H9 (cell line): Measurements from ENCODE around the gene PIPOX. TPM values are rescaled to one million over a fixed set of nuclear protein-coding genes. Genes with fewer than 3 reads are reported as not detected.

Source experiments
- DNase-seq: peaks from one replicate; pipeline ENCODE4 v3.0.0-alpha.2; 2017
- H2AFZ ChIP-seq: one replicate; pipeline ENCODE4 v1.6.1; 2013; ENCODE audit warnings: mild to moderate bottlenecking, low read length, control low read depth, moderate library complexity
- H2AK5ac ChIP-seq: 2 replicates; pipeline ENCODE4 v1.6.1; 2013; ENCODE audit warnings: low read length, control low read depth, mixed read lengths; ENCODE audit not compliant: insufficient read length
- H2BK120ac ChIP-seq: one replicate; pipeline ENCODE4 v1.6.1; 2013; ENCODE audit warnings: low read depth, mild to moderate bottlenecking, low read length, control low read depth, inconsistent platforms; ENCODE audit not compliant: poor library complexity, severe bottlenecking
- H2BK12ac ChIP-seq: 2 replicates; pipeline ENCODE4 v1.6.1; 2013; ENCODE audit warnings: low read length, control low read depth, mixed read lengths, low read depth; ENCODE audit not compliant: insufficient read length
- H2BK15ac ChIP-seq: 2 replicates; pipeline ENCODE4 v1.6.1; 2013; ENCODE audit warnings: low read depth, low read length, control low read depth
- H2BK20ac ChIP-seq: one replicate; pipeline ENCODE4 v1.6.1; 2013; ENCODE audit warnings: low read depth, mild to moderate bottlenecking, low read length, control low read depth, inconsistent platforms; ENCODE audit not compliant: poor library complexity, severe bottlenecking
- H2BK5ac ChIP-seq: 2 replicates; pipeline ENCODE4 v1.6.1; 2013; ENCODE audit warnings: low read length, control low read depth, mixed read lengths; ENCODE audit not compliant: insufficient read length
- H3K14ac ChIP-seq: 2 replicates; pipeline ENCODE4 v1.6.1; 2013; ENCODE audit warnings: low read length, control low read depth; ENCODE audit not compliant: insufficient read depth
- H3K18ac ChIP-seq: 2 replicates; pipeline ENCODE4 v1.6.1; 2013; ENCODE audit warnings: low read depth, mild to moderate bottlenecking, mixed read lengths, low read length, control low read depth; ENCODE audit not compliant: insufficient read length
- H3K23ac ChIP-seq: 2 replicates; pipeline ENCODE4 v1.6.1; 2013; ENCODE audit warnings: low read length, control low read depth, mixed read lengths, low read depth; ENCODE audit not compliant: insufficient read length
- H3K23me2 ChIP-seq: 2 replicates; pipeline ENCODE4 v1.6.1; 2013; ENCODE audit warnings: low read depth, mild to moderate bottlenecking, mixed read lengths, low read length, control low read depth; ENCODE audit not compliant: insufficient read length, poor library complexity, severe bottlenecking
- H3K27ac ChIP-seq: 2 replicates; pipeline ENCODE4 v1.5.1; 2013; ENCODE audit warnings: low read length, control low read depth, mixed read lengths, low read depth; ENCODE audit not compliant: insufficient read length
- H3K27me3 ChIP-seq: 2 replicates; pipeline ENCODE4 v1.6.1; 2013; ENCODE audit warnings: low read length, control low read depth, inconsistent platforms; ENCODE audit not compliant: insufficient read depth
- H3K4ac ChIP-seq: 2 replicates; pipeline ENCODE4 v1.6.1; 2013; ENCODE audit warnings: low read depth, mild to moderate bottlenecking, control low read depth, inconsistent platforms, low read length, moderate library complexity
- H3K4me1 ChIP-seq: 2 replicates; pipeline ENCODE4 v1.6.1; 2013; ENCODE audit warnings: low read length, control low read depth, inconsistent platforms; ENCODE audit not compliant: insufficient read depth
- H3K4me2 ChIP-seq: 2 replicates; pipeline ENCODE4 v1.6.1; 2013; ENCODE audit warnings: low read length, control low read depth, mixed read lengths; ENCODE audit not compliant: insufficient read length, insufficient read depth
- H3K56ac ChIP-seq: 2 replicates; pipeline ENCODE4 v1.6.1; 2013; ENCODE audit warnings: low read depth, mild to moderate bottlenecking, mixed read lengths, low read length, control low read depth; ENCODE audit not compliant: insufficient read length
- H3K79me1 ChIP-seq: 2 replicates; pipeline ENCODE4 v1.6.1; 2013; ENCODE audit warnings: low read depth, mild to moderate bottlenecking, moderate library complexity, low read length, control low read depth, inconsistent platforms; ENCODE audit not compliant: insufficient read depth, poor library complexity, severe bottlenecking
- H3K79me2 ChIP-seq: 2 replicates; pipeline ENCODE4 v1.6.1; 2013; ENCODE audit warnings: low read length, control low read depth, inconsistent platforms; ENCODE audit not compliant: insufficient read depth
- H3K9ac ChIP-seq: 2 replicates; pipeline ENCODE4 v1.6.1; 2013; ENCODE audit warnings: low read length, control low read depth, mixed read lengths; ENCODE audit not compliant: insufficient read length; ENCODE audit errors: extremely low read depth
- H3K9me3 ChIP-seq: one replicate; pipeline ENCODE4 v1.6.1; 2013; ENCODE audit warnings: low read depth, low read length, inconsistent platforms; ENCODE audit not compliant: control insufficient read depth
- H3T11ph ChIP-seq: one replicate; pipeline ENCODE4 v1.6.1; 2013; ENCODE audit warnings: mild to moderate bottlenecking, low read length, control low read depth, inconsistent platforms
- H4K20me1 ChIP-seq: one replicate; pipeline ENCODE4 v1.6.1; 2013; ENCODE audit not compliant: control insufficient read depth, insufficient read length, insufficient read depth
- H4K5ac ChIP-seq: 2 replicates; pipeline ENCODE4 v1.6.1; 2013; ENCODE audit warnings: low read depth, mild to moderate bottlenecking, mixed read lengths, low read length, control low read depth; ENCODE audit not compliant: insufficient read length
- H4K8ac ChIP-seq: replicated peaks from 2 replicates; pipeline ENCODE4 v1.6.1; 2013; ENCODE audit warnings: low read length, control low read depth, mixed read lengths, low read depth; ENCODE audit not compliant: insufficient read length
- H4K91ac ChIP-seq: 2 replicates; pipeline ENCODE4 v1.6.1; 2013; ENCODE audit warnings: low read depth, mild to moderate bottlenecking, moderate library complexity, mixed read lengths, low read length, control low read depth; ENCODE audit not compliant: insufficient read length
- H3K27ac Mint-ChIP-seq, 3 experiments: 2 replicates in 2 of 3; 3 replicates in 1 of 3; pipeline ENCODE4 v1.8.0; 2020 to 2021; ENCODE audit warnings: mixed read lengths in 3 of 3, mild to moderate bottlenecking in 1 of 3, moderate library complexity in 1 of 3
- H3K27me3 Mint-ChIP-seq: 2 replicates; pipeline ENCODE4 v1.8.0; 2021; ENCODE audit warnings: low read depth, mild to moderate bottlenecking, moderate library complexity, mixed read lengths
- H3K36me3 Mint-ChIP-seq, 3 experiments: 2 replicates in 2 of 3; 3 replicates in 1 of 3; pipeline ENCODE4 v1.8.0; 2020 to 2021; ENCODE audit warnings: low read depth in 3 of 3, mixed read lengths in 3 of 3; ENCODE audit not compliant: insufficient read depth in 1 of 3
- H3K4me1 Mint-ChIP-seq, 2 experiments: 2 replicates each; pipeline ENCODE4 v1.8.0; 2020; ENCODE audit warnings: mixed read lengths in 2 of 2
- H3K4me3 Mint-ChIP-seq, 2 experiments: 2 replicates in 1 of 2; 3 replicates in 1 of 2; pipeline ENCODE4 v1.8.0; 2020 to 2021; ENCODE audit warnings: mild to moderate bottlenecking in 2 of 2, mixed read lengths in 2 of 2, moderate library complexity in 1 of 2
- H3K9me3 Mint-ChIP-seq, 2 experiments: 2 replicates in 1 of 2; 3 replicates in 1 of 2; pipeline ENCODE4 v1.8.0; 2020; ENCODE audit warnings: mild to moderate bottlenecking in 2 of 2, mixed read lengths in 2 of 2, moderate library complexity in 1 of 2
- WGBS: extraction: QIAGEN DNeasy Blood & Tissue Kit; methylation state at CpG from one replicate; pipeline ENCODE4 v1.1.7; 2013; ENCODE audit warnings: missing lambda C conversion rate, low lambda C conversion rate, mixed read lengths; ENCODE audit not compliant: insufficient read length; ENCODE audit errors: extremely low coverage; 5-methylcytosine and 5-hydroxymethylcytosine counted together
- total RNA-seq: library from RNA; stranded (reverse); gene quantifications from 2 replicates; pipeline ENCODE4 v1.2.1, GENCODE V29; 2021
- TF ChIP-seq, protein P1 (sequence below): fragments of 200-600 bp; sonication (generic); conservative IDR thresholded peaks from 3 replicates; pipeline ENCODE4 v1.8.0; 2021; ENCODE audit warnings: antibody characterized with exemption, mild to moderate bottlenecking

The PIPOX gene
- total RNA-seq, 1 experiment from 2014 or later: 30.1 TPM

DNA sequence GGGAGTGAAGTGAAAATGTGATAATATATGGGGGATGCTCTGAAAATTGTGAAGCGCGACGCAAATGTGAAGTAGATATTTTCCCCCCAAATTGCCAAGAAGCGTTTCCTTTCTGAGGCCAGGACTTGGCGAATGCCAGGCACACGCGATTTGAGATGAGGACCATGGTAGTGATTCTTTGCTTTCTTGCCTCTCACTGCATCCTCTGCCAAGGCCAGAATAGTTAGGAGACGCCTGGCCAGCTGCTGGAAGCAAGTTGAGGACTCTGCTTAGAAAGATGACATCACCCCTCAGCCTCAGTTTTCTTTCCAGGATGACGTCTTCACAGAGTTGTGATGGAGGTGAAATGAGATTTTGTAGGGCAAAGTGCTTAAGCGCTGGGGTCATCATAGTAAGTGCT is 25.9 kb downstream of the PIPOX start:
- Histone ChIP-seq H3K4me2 (no peak overlapping the region), H3K27ac (no peak overlapping the region), H3K9ac (no peak overlapping the region), H3K18ac (no peak overlapping the region), H3K9me3 (no peaks in the 10 kb centered on the region), H3K23me2 (no peaks in the 10 kb centered on the region), H3K27me3 (no peaks in the 10 kb centered on the region), H2AFZ (no peak overlapping the region), H4K91ac (no peak overlapping the region), H4K5ac (no peak overlapping the region), H3K14ac (no peak overlapping the region), H2BK12ac (no peak overlapping the region), H3K79me1 (no peaks in the 10 kb centered on the region), H3K56ac (no peak overlapping the region), H2BK120ac (no peak overlapping the region), H3K4ac (no peak overlapping the region), H3K4me1 (peaks cover 4% of the 10 kb centered on the region; the same call in 1 of the 2 replicates), H2BK5ac (no peak overlapping the region), H2BK20ac (no peak overlapping the region), H2BK15ac (no peak overlapping the region), H3K23ac (no peak overlapping the region), H4K20me1 (no peaks in the 10 kb centered on the region), H3T11ph (no peak overlapping the region), H3K79me2 (no peaks in the 10 kb centered on the region), H4K8ac (no peak overlapping the region), H2AK5ac (no peak overlapping the region)
- Mint-ChIP-seq H3K9me3 (no peaks in the 10 kb centered on the region), H3K27me3 (no peaks in the 10 kb centered on the region; the same call in 1 of the 2 replicates), H3K4me1 (peaks cover 40 to 50% of the 10 kb centered on the region in 2 experiments), H3K27ac (no peak overlapping the region), H3K36me3 (no peaks in the 10 kb centered on the region; a peak in 1 of 7 replicates), H3K4me3 (no peak overlapping the region)
- no CpG with 5 or more reads among the region's 10 CpGs for WGBS
- TF ChIP-seq, protein P1, sequence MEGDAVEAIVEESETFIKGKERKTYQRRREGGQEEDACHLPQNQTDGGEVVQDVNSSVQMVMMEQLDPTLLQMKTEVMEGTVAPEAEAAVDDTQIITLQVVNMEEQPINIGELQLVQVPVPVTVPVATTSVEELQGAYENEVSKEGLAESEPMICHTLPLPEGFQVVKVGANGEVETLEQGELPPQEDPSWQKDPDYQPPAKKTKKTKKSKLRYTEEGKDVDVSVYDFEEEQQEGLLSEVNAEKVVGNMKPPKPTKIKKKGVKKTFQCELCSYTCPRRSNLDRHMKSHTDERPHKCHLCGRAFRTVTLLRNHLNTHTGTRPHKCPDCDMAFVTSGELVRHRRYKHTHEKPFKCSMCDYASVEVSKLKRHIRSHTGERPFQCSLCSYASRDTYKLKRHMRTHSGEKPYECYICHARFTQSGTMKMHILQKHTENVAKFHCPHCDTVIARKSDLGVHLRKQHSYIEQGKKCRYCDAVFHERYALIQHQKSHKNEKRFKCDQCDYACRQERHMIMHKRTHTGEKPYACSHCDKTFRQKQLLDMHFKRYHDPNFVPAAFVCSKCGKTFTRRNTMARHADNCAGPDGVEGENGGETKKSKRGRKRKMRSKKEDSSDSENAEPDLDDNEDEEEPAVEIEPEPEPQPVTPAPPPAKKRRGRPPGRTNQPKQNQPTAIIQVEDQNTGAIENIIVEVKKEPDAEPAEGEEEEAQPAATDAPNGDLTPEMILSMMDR: no peak
- DNase-seq: no peak
